Measurements from ENCODE around the gene NEURL3. TPM values are rescaled to one million over a fixed set of nuclear protein-coding genes. Genes with fewer than 3 reads are reported as not detected.
A peak's percentile ranks its signal among the peaks of the same experiment; 100 is the strongest.
"Not testable (repeated sequence)": the region's sequence is repeated elsewhere in the genome, so short reads cannot be mapped to it uniquely, and the experiment has no call there.

NEURL3 gene
- total RNA-seq, 2 donors from 2014 or later, result 0.58 to 3.3 TPM

DNA sequence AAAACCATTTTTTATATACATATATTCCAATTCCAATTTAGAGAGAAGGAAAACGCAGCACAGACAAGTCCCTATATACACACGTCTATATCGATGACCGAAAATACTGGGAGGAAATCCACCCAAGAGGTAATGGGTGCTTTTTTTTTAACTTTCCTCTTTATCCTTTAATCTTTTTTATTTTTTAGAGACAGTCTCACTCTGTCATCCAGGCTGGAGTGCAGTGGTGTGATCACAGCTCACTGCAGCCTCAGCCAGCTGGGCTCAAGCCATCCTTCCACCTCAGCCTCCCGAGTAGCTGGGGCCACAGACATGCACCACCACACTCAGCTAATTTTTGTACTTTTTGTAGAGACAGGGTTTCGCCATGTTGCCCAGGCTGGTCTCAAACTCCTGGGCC, 6.5 kb downstream of the NEURL3 start:
- intact Hi-C loops (cut with DNase I, micrococcal nuclease); ATAC-seq; DNase-seq: not testable (repeated sequence)

DNA sequence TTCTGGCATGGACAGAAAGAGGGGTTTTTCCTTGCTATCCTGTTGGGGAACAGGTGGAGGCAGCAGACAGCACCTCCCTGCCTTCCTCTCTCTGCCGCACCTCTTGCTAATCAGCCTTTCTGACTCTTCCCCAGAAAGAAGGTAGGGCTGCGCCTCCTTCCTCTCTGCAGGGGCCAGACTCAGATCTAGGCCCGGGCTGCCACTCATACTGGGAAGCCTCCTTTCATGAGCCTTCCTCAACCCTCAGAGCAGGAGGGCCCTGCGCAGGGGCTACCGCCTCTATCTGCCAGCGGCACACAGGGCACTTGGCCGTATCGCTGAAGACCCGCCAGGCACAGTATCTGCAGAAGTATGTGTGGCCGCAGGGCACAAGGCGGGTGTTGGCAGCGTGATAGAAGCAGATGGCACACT, 7.1 kb downstream of the NEURL3 start:
- DNase-seq (no peak), ATAC-seq (no peak)
- intact Hi-C loops (cut with DNase I, micrococcal nuclease), result no loop called here

DNA sequence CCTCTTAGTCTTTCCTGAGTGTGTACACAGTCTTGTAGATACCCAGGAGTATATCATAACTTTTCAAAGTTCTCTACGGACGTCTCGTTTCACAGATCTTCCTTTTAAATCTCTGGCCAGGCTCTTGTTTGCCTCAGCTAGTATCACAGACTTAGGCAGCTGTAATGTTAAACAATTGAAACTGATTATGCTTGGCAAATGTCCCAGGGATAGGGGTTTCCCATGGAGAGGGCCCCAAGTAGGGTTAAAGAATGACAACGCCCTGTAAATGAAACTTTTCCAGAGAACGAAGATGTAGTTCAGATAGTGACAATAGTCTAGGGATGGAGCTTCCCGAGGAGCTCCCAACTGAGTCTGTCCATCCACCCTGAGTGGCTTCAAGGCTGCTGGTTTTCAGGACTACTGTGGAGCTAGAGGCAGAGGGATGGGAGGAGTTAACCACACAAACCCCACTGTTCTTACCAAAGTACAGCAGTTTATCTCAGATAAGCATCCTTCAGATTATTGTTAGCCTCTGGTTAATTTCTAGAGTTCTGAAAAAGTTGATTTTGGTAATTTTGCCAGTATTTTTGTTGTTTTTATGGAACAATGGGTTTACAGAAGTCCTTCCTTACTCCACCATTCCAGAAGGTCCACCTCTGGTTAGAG, 9.1 kb downstream of the NEURL3 start:
- intact Hi-C loops (cut with DNase I, micrococcal nuclease), result no loop called here
- DNase-seq, result no peak
- no peak for ATAC-seq

DNA sequence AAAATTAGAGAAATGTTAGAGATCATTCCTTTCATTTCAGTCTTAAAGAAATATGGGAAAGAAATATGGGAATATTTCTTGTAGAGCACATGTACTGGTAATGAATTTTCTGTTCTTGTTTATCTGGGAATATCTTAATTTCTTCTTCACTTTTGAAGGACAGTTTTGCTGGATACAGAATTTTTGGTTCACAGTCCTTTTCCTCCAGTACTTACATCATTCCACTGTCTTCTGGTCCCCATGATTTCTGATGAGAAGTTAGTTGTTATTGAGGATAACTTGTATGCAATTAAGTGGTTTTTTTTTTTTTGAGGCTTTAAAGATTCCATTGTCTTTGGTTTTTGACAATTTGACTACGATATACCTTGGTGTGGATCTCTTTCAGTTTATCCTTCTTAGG, 11.0 kb downstream of the NEURL3 start:
- DNase-seq (no peak), ATAC-seq (no peak)
- intact Hi-C loops (cut with DNase I, micrococcal nuclease), result no loop called here

DNA sequence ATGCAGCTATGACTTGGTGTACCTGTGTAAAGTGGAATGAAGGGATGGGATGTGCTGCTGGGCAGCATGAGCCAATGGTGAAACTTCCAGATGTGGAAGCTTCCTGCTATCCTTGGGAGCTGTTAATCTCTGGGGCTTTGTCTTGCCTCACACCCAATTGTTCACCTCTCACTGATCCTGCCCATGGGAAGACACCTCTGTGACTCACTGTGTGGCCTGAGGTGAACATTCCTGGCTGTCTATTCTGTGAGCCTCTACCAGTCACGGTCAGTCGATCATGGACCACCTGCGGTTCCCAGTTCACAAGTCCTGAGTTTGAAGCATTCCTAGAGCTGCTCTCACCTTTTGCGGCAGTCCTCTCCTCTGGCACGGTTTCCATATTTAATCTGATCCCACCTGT, 12.1 kb downstream of the NEURL3 start:
- ATAC-seq, result no peak
- DNase-seq, result no peak
- intact Hi-C loops (cut with DNase I, micrococcal nuclease), result no loop called here

DNA sequence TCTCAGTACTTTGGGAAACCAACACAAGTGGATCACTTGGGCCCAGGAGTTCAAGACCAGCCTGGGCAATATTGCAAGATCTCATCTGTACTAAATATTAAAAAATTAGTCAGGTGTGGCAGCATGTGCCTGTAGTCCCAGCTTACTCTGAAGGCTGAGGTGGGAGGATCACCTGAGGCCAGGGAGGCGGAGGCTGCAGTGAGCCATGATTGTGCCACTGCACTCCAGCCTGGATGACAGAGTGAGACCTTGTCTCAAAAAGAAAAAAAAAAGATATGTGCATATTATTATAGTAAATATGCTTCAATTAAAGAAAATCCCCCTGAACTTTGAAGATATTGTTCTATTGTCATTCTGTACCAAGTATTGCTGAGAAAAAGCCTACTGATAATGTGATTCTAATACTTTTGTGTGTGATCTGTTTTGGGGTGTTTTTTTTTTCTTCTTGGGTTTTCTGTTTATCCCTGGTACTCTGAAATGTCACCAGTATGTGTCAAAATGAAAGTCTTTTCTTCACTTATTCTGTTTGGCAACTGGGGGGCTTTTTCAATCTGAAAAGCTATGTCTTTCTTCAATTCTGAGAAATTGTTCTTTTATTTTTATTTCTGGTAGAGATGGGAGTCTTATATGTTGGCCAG, 13.2 kb downstream of the NEURL3 start:
- intact Hi-C loops (cut with DNase I, micrococcal nuclease), result no loop called here
- DNase-seq (no peak), ATAC-seq (no peak)

DNA sequence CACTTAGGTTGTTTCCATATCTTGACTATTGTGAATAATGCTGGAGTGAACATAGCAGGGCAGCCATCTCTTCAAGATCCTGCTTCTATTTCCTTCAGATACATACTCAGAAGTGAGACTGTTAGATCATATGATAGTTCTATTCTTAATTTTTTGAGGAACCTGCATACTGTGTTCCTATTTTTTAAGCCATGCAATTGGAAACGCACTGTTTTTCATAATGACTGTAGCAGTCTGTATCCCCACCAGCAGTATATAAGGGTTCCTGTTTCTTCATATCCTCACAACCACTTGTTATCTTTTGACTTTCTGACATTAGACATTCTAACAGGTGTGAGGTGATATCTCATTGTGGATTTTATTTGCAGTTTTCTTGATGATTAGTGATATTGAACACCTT, 15.5 kb downstream of the NEURL3 start:
- no peak for DNase-seq
- ATAC-seq, result no peak
- intact Hi-C loops (cut with DNase I, micrococcal nuclease), result no loop called here

DNA sequence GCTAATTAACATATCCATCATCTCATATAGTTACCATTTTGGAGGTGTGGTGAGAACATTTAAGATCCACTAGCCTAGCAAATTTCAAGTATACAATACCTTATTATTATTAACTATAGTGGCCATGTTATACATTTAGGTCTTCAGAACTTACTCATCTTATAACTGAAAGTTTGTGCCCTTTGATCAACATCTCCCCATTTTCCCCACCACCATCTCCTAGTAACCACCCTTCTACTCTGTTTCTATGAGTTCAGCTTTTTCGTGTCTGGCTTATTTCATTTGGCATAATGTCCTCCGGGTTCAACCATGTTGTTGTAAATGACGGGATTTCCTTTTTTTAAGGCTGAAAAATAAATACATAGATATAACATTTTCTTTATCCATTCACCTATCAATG, 15.9 kb downstream of the NEURL3 start:
- DNase-seq, result no peak
- intact Hi-C loops (cut with DNase I, micrococcal nuclease), result no loop called here
- ATAC-seq, result no peak

DNA sequence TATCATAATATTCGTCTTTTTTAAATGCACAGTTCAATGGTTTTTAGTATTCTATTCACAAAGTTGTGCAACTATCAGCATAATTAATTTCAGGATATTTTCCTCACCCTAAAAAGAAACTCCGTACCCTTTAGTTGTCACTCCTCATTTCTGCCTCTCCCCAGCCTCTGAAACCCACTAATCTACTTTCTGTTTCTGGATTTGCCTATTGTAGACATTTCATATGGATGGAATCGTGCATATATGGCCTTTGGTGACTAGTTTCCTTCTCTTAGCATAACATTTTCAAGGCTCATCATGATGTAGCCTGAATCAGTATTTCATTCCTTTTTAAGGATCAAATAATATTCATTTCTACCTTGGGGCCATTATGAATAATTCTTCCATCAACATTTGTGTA, 18.5 kb downstream of the NEURL3 start:
- no peak for DNase-seq
- intact Hi-C loops (cut with DNase I, micrococcal nuclease), result no loop called here
- ATAC-seq, result no peak

DNA sequence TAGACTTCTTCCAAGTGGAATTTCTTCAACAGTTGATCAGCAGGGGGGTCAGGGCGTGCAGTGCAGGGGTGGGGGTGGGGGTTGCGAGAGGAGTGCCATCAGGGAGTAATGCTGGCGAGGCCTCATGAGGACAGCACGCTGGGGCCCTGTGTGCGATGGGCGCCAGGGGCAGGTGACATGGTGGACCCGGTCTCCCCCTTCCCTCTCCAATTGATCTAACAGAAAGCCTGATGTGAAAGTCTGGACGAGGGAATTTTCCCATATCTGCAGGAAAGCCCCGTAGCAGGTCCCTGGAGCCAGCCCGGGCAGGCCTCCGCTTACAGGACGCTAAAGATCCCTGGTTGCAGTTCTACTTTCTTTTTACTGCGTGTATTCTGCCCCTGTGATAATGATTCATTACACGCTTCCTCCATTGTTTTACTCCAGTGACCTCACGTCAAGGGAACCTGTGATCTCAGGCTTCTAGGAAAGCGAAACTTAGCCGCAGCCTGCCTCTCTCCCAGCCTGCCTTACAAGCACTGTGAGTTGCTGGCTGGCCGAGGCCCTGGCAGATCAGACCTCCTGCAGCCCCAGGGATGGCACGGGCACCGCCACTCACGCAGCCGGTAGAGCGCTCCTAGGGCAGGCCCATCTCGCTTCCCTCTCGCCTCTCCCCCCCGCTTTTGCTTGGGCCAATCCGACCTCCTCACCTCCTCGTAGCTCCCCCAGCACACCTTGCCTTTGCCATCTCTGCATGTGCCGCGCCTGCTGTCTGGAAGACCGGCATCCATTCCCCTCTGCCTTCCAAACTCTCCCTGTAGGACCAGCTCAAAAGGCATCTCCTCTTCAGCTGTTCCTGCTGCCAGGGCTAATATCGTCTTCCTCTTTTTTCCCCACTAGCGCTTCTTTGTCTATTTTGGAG, 19.2 kb downstream of the NEURL3 start:
- ATAC-seq (peak; percentile 99), DNase-seq (peak; percentile 77 to 81)
- intact Hi-C loops (cut with DNase I, micrococcal nuclease), result no loop called here

DNA sequence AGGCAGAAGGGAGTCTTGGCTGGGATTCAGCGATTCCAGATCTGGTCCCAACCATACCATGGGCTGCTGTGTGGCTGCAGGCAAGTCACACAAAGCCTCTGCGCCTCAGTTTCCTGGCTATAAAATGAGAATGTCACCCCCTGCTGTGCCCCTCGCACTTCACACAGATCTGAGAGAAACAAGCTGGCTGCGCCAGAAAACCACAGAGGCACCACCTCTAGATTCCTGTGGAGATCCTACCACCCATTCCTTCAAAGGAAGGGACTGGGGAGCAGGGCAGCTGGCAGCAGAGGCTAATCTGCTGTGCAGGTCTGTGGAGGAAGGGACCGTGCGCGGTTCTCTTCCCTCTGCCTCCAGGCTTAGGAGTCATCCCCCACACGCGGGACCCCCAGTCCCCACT, 19.8 kb downstream of the NEURL3 start:
- ATAC-seq (peak; percentile 7), DNase-seq (no peak)
- intact Hi-C loops (cut with DNase I, micrococcal nuclease), result no loop called here

DNA sequence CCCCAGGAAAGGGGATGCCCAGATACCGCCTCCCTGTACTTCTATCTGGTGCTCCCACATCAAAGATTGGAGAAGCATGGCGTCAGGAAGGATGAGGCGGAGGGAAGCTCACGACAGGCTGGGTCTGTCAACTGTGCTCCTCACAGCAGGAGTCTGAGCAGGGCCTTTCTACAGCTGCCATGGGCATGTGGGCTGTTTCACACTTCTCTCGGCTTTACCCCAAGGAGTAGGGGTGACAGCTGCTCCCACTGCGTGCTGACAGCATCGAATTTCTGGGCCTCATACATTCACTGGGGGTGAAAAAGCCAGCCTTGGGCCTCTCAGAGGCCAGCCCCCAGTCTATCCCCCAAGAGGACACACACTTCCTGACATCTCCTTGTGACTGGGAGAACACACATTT, 21.1 kb downstream of the NEURL3 start:
- ATAC-seq, result no peak
- intact Hi-C loops (cut with DNase I, micrococcal nuclease), result no loop called here
- no peak for DNase-seq

DNA sequence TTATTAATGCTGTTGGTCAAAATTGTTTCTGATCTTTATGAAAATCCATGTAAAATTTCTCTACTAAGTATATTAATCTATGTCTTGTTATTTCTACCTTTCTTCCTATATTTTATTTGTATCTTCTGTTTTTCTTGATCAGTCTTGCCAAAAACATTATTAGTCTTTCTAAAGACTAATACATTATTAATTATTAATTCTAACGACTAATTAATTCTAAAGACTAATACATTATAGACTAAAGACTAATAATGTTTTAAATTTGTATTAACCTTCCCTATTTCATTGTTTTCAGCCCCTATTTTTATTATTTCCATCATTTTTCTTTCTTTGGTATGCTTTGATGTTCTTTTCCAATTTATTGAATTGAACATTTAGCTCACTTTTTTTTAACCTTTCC, 27.7 kb downstream of the NEURL3 start:
- ATAC-seq (no peak), DNase-seq (no peak)
- intact Hi-C loops (cut with DNase I, micrococcal nuclease), result no loop called here

DNA sequence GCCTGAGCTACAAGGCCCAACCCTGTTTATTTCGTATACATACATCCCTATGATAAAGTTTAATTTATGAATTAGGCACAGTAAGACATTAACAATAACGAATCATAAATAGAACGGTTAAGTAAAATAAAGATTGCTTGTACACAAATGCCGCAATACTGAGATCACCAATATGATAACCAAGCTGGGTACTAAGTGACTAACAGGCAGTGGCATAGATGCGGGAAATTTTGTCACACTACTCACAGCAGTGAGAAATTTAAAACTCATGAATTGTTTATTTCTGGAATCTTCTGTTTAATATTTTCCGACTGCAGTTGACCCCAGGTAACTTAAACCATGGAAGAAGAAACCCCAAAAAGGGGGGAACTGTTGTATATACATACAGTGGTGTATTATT, 33.4 kb downstream of the NEURL3 start:
- ATAC-seq (no peak), DNase-seq (no peak)
- intact Hi-C loops (cut with DNase I, micrococcal nuclease), result no loop called here

DNA sequence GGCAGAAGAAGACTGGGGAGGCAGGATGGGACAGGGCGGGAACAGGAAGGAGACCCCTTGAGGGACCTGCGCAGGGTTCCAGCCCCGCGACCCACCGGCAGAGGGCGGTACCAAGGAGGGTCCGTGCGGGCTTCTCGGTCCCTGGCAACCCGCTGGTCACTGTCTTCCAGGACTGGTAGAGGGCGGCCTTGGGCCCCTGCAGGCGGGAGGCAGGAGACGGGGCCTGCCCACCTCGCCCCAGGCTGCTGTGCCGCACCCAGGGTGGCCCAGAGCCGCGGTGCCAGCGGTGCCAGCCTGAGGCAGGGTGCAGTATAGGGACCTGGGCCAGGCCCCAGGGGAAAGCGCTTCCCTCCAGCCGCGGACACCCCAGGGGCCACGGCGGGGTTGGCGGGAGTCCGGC, 34.5 kb downstream of the NEURL3 start:
- peak; percentile 94 for ATAC-seq
- peak; percentile 45 to 74 for DNase-seq
- intact Hi-C loops (cut with DNase I, micrococcal nuclease), result no loop called here

DNA sequence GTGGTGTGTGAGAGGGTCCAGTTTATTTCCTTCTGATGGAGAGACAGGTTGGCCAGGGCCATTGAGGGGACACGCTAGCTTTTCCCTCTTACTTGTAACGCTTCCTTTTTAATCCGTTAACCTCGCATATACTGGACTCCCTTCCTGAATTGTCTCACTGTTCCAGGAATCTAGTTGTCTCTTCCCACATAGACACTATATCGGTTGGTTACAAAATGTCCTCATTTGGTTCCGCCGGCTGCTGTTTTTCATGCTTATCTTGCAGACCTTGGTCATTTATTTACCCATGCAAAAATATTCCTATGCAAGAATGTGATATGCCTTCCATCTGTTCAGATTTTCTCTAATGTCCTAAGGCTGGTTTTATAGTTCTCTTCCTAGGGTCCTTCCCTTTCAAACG, 35.0 kb downstream of the NEURL3 start:
- intact Hi-C loops (cut with DNase I, micrococcal nuclease), result no loop called here
- DNase-seq (no peak), ATAC-seq (no peak)

DNA sequence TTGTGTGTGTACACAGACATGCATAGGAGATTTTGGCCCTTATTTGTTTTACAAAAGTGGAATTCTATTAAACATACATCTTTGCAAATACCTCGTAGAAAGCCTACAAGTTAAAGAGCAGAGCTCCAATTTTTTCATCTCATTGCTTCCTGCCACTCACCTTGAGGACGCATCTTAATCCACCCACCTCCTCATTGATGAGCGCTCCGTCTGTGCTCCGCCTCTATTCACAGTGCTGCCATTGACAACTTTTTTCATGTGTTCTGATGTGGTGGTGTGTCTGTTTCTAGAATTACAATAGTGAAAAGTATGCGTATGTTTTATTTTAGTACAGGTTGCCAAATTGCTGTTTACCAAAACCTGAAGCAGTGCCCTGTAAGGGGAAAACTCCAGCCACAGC, 36.3 kb downstream of the NEURL3 start:
- DNase-seq (no peak), ATAC-seq (no peak)
- intact Hi-C loops (cut with DNase I, micrococcal nuclease), result no loop called here

DNA sequence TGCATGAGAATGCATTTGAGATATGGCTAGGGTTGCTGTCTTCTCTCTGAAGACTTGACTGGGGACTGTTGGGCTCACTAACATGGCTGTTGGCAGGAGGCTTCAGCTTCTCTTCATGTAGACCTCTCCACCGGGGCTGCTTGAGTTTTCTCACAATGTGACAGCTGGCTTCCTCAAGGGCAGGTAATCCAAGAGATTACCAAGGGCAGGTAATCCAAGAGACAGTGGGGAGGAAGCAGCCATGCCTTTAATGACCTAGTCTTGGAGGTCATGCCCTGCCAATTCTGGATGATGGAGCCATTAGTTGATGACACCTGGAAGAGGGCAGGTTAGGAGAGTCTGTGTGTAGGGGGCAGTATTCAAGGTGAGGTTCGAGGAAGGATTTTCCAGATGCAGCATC, 40.5 kb downstream of the NEURL3 start:
- intact Hi-C loops (cut with DNase I, micrococcal nuclease), result no loop called here
- no peak for ATAC-seq

DNA sequence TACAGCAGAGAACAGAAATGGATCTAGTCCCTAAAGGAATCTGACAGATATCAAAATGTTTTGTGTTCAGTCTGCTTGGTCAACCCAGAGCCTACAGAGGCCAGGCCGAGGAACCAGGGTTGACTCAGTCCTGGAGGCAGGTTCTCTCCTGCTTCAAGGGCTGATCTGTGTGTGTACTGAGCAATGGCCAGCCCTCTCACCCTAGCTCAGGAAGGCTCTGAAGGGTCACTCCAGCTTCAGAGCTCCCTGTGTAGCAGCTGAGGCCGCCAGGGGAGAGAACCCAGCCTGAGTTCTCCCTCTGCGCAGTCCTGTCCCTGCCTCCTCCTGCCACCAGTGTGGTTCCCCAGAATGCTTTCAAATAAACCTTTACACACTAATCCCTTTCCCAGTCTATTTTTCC, 41.1 kb downstream of the NEURL3 start:
- DNase-seq (no peak), ATAC-seq (no peak)
- intact Hi-C loops (cut with DNase I, micrococcal nuclease), result no loop called here

More for the DNA sequence above, 40.5 kb downstream of the NEURL3 start:
- no peak for DNase-seq

DNA sequence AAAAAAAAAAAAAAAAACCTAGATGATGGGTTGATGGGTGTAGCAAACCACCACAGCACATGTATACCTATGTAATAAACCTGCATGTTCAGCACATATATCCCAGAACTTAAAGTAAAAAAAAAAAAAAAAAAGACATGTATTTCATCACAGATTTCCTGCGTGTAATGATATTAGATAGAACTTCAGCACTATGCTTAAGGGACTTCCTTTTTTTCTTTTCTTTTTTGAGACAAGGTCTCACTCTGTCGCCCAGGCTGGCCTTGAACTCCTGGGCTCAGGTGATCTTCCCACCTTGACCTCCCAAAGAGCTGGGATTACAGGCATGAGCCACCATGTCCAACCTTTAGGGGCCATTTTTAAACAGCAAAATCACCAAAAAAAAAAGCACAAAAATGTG, 42.0 kb downstream of the NEURL3 start:
- DNase-seq, result no peak
- ATAC-seq, result no peak
- intact Hi-C loops (cut with DNase I, micrococcal nuclease), result no loop called here
